H1 (cell line): ENCODE results near the gene MAN2A1. TPM values are rescaled to one million over a fixed set of nuclear protein-coding genes. Genes with fewer than 3 reads are reported as not detected.

Source experiments
- CTCF ChIA-PET: fragments of 300-600 bp; sonication (Branson Sonifier 250); formaldehyde crosslinking; loops from one replicate; lab custom pipeline; 2021; ENCODE audit not compliant: partially characterized antibody; lab: Charles Lee
- POLR2A ChIA-PET: fragments of 300-600 bp; sonication (Branson Sonifier 250); formaldehyde crosslinking; loops from one replicate; lab custom pipeline; 2021; ENCODE audit warnings: inconsistent platforms; ENCODE audit not compliant: partially characterized antibody; lab: Charles Lee
- DNase-seq, 2 experiments: peaks; one replicate each; pipeline versions ENCODE4 v3.0.0 to v3.0.0-alpha.2; 2010 to 2022; ENCODE audit warnings: low spot score in 2 of 2, low read depth in 1 of 2, mixed read lengths in 1 of 2
- FAIRE-seq: peaks from 2 replicates; lab custom pipeline; 2011; peaks lifted over from hg19 to GRCh38; lab: Jason Lieb, UNC
- H2AFZ ChIP-seq: 2 replicates; pipeline ENCODE4 v1.8.1; 2012; ENCODE audit warnings: low read length, inconsistent platforms
- H2AK5ac ChIP-seq: 2 replicates; pipeline ENCODE4 v1.6.1; 2013; ENCODE audit warnings: low read depth, low read length
- H2BK120ac ChIP-seq: replicated peaks from 2 replicates; pipeline ENCODE3; 2013; ENCODE audit warnings: low read depth, low read length, inconsistent platforms
- H2BK12ac ChIP-seq: 2 replicates; pipeline ENCODE4 v1.6.1; 2013; ENCODE audit warnings: low read depth, low read length
- H2BK15ac ChIP-seq: 2 replicates; pipeline ENCODE4 v1.6.1; 2013; ENCODE audit warnings: low read length
- H2BK20ac ChIP-seq: 2 replicates; pipeline ENCODE4 v1.6.1; 2013; ENCODE audit warnings: low read length
- H2BK5ac ChIP-seq: 2 replicates; pipeline ENCODE4 v1.6.1; 2013; ENCODE audit warnings: low read depth, low read length
- H3K14ac ChIP-seq: 2 replicates; pipeline ENCODE4 v1.6.1; 2013; ENCODE audit warnings: inconsistent platforms; ENCODE audit not compliant: insufficient read length
- H3K18ac ChIP-seq: 2 replicates; pipeline ENCODE4 v1.6.1; 2013; ENCODE audit warnings: low read length; ENCODE audit errors: extremely low read depth
- H3K23ac ChIP-seq: 2 replicates; pipeline ENCODE4 v1.6.1; 2013; ENCODE audit warnings: inconsistent platforms; ENCODE audit not compliant: insufficient read length
- H3K23me2 ChIP-seq: 2 replicates; pipeline ENCODE4 v1.6.1; 2013; ENCODE audit warnings: low read depth, low read length
- H3K27ac ChIP-seq: 2 replicates; pipeline ENCODE4 v1.6.1; 2011; ENCODE audit warnings: low read depth, low read length, inconsistent platforms
- H3K27me3 ChIP-seq, 4 experiments: replicated peaks in 1 of 4; 1 replicate in 1 of 4; 2 replicates in 3 of 4; pipeline versions ENCODE4 v1.6.1 to v1.8.1; 2011 to 2013; ENCODE audit warnings: low read length in 3 of 4, mild to moderate bottlenecking in 3 of 4, inconsistent platforms in 2 of 4, mixed read lengths in 2 of 4, moderate library complexity in 1 of 4; ENCODE audit not compliant: control insufficient read depth in 3 of 4, insufficient read depth in 3 of 4; ENCODE audit errors: extremely low read depth in 1 of 4
- H3K36me3 ChIP-seq, 4 experiments: 2 replicates each; pipeline versions ENCODE4 v1.6.1 to v1.8.1; 2011 to 2013; ENCODE audit warnings: mild to moderate bottlenecking in 4 of 4, low read length in 3 of 4, moderate library complexity in 2 of 4, control low read depth in 1 of 4, inconsistent platforms in 1 of 4; ENCODE audit not compliant: insufficient read depth in 4 of 4, control insufficient read depth in 2 of 4
- H3K4ac ChIP-seq: replicated peaks from 2 replicates; pipeline ENCODE3; 2013; ENCODE audit warnings: low read length, low read depth, mixed read lengths, inconsistent platforms; ENCODE audit not compliant: insufficient read length
- H3K4me1 ChIP-seq, 4 experiments: replicated peaks in 1 of 4; 1 replicate in 1 of 4; 2 replicates in 3 of 4; pipeline versions ENCODE4 v1.6.1 to v1.8.1; 2011 to 2013; ENCODE audit warnings: low read length in 3 of 4, inconsistent platforms in 2 of 4, mixed read lengths in 1 of 4; ENCODE audit not compliant: insufficient read depth in 4 of 4, control insufficient read depth in 3 of 4
- H3K4me2 ChIP-seq, 2 experiments: 2 replicates each; pipeline versions ENCODE4 v1.6.1 to v1.8.1; 2011 to 2013; ENCODE audit warnings: low read depth in 2 of 2, low read length in 2 of 2, control low read depth in 1 of 2, inconsistent platforms in 1 of 2, mild to moderate bottlenecking in 1 of 2; ENCODE audit not compliant: insufficient read depth in 1 of 2
- H3K4me3 ChIP-seq, 4 experiments: fragments of 200-600, 300-600 bp in 1 of 4; sonication (generic), shearing (Covaris generic), sonication (Bioruptor Twin) in 1 of 4; 2 replicates each; pipeline versions ENCODE4 v1.5.1 to v1.8.1; 2011 to 2016; ENCODE audit warnings: low read length in 4 of 4, low read depth in 3 of 4, control low read depth in 2 of 4, inconsistent platforms in 2 of 4, mild to moderate bottlenecking in 2 of 4, mixed read lengths in 1 of 4, moderate library complexity in 1 of 4; ENCODE audit not compliant: insufficient read depth in 2 of 4; ENCODE audit errors: extremely low read depth in 1 of 4
- H3K56ac ChIP-seq: replicated peaks from 2 replicates; pipeline ENCODE3; 2013; ENCODE audit warnings: low read depth, mild to moderate bottlenecking, mixed read lengths, low read length, inconsistent platforms; ENCODE audit not compliant: insufficient read length
- H3K79me1 ChIP-seq: 2 replicates; pipeline ENCODE4 v1.6.1; 2013; ENCODE audit warnings: low read depth, low read length, control low read depth
- H3K79me2 ChIP-seq, 2 experiments: 2 replicates each; pipeline versions ENCODE4 v1.6.1 to v1.8.1; 2012 to 2013; ENCODE audit warnings: low read length in 2 of 2, mild to moderate bottlenecking in 2 of 2, inconsistent platforms in 1 of 2; ENCODE audit not compliant: insufficient read depth in 2 of 2, control insufficient read depth in 1 of 2
- H3K9ac ChIP-seq, 4 experiments: replicated peaks in 1 of 4; 1 replicate in 1 of 4; 2 replicates in 3 of 4; pipeline versions ENCODE4 v1.6.1 to v1.8.1; 2011 to 2013; ENCODE audit warnings: low read depth in 3 of 4, low read length in 3 of 4, control low read depth in 2 of 4, mild to moderate bottlenecking in 2 of 4, moderate library complexity in 2 of 4, inconsistent platforms in 1 of 4; ENCODE audit errors: extremely low read depth in 1 of 4
- H3K9me3 ChIP-seq, 2 experiments: 2 replicates each; pipeline versions ENCODE4 v1.6.1 to v1.8.1; 2012 to 2013; ENCODE audit warnings: mild to moderate bottlenecking in 2 of 2, moderate library complexity in 2 of 2, control low read depth in 1 of 2, inconsistent platforms in 1 of 2, low read depth in 1 of 2, low read length in 1 of 2, mixed read lengths in 1 of 2; ENCODE audit not compliant: insufficient read depth in 2 of 2
- H4K20me1 ChIP-seq, 2 experiments: replicated peaks in 1 of 2; 2 replicates each; pipeline versions ENCODE3 to v1.8.1; 2011 to 2013; ENCODE audit warnings: inconsistent platforms in 2 of 2, low read length in 2 of 2, mild to moderate bottlenecking in 1 of 2; ENCODE audit not compliant: insufficient read depth in 2 of 2, control insufficient read depth in 1 of 2
- H4K5ac ChIP-seq: 2 replicates; pipeline ENCODE4 v1.6.1; 2013; ENCODE audit warnings: low read length, low read depth, mixed read lengths, inconsistent platforms; ENCODE audit not compliant: insufficient read length
- H4K8ac ChIP-seq: 2 replicates; pipeline ENCODE4 v1.8.0; 2013; ENCODE audit warnings: mild to moderate bottlenecking, moderate library complexity, low read length, inconsistent platforms; ENCODE audit not compliant: insufficient read depth; ENCODE audit errors: extremely low read depth
- H4K91ac ChIP-seq: replicated peaks from 2 replicates; pipeline ENCODE3; 2013; ENCODE audit warnings: low read length, mixed read lengths, inconsistent platforms; ENCODE audit not compliant: insufficient read length
- BCL11A ChIP-seq, 2 experiments: IDR thresholded peaks; one replicate each; pipeline ENCODE4 v1.6.1; 2011; ENCODE audit warnings: low read depth in 2 of 2, low read length in 2 of 2, mild to moderate bottlenecking in 2 of 2
- HDAC6 ChIP-seq: IDR thresholded peaks from one replicate; pipeline ENCODE4 v1.7.1; 2012; ENCODE audit warnings: low read depth, mild to moderate bottlenecking, inconsistent platforms, low read length, moderate library complexity
- KDM4A ChIP-seq: IDR thresholded peaks from one replicate; pipeline ENCODE4 v1.7.1; 2012; ENCODE audit warnings: low read depth, mild to moderate bottlenecking, moderate library complexity, low read length, inconsistent platforms; ENCODE audit not compliant: severe bottlenecking
- KDM5A ChIP-seq: fragments of 200-600 bp; IDR thresholded peaks from 2 replicates; pipeline ENCODE4 v1.7.1; 2012; ENCODE audit warnings: mild to moderate bottlenecking, low read length, inconsistent platforms, mixed read lengths
- PHF8 ChIP-seq: fragments of 200-600 bp; sonication (generic); conservative IDR thresholded peaks from 2 replicates; pipeline ENCODE4 v1.7.1; 2012; ENCODE audit warnings: low read depth, mild to moderate bottlenecking, inconsistent platforms, low read length, moderate library complexity
- POLR2A ChIP-seq, 2 experiments: IDR thresholded peaks; 1 replicate in 1 of 2; 2 replicates in 1 of 2; pipeline ENCODE4 v1.6.1; 2011; ENCODE audit warnings: low read depth in 2 of 2, low read length in 2 of 2, mild to moderate bottlenecking in 2 of 2; ENCODE audit errors: control extremely low read depth in 1 of 2
- RFX5 ChIP-seq: IDR thresholded peaks from 2 replicates; pipeline ENCODE4 v1.6.1; 2011; ENCODE audit warnings: low read depth, low read length, improper control_type of control experiment, borderline replicate concordance
- RXRA ChIP-seq: IDR thresholded peaks from 2 replicates; pipeline ENCODE4 v1.6.1; 2011; ENCODE audit warnings: low read depth, mild to moderate bottlenecking, low read length, moderate library complexity; ENCODE audit not compliant: insufficient read depth
- SAP30 ChIP-seq: fragments of 300-600 bp; sonication (generic); IDR thresholded peaks from 2 replicates; pipeline ENCODE4 v1.7.1; 2012; ENCODE audit warnings: low read length, moderate library complexity, mild to moderate bottlenecking, inconsistent platforms; ENCODE audit not compliant: insufficient read depth, insufficient replicate concordance
- SIRT6 ChIP-seq: IDR thresholded peaks from one replicate; pipeline ENCODE4 v1.7.1; 2012; ENCODE audit warnings: low read length, inconsistent platforms
- TEAD4 ChIP-seq: IDR thresholded peaks from 2 replicates; pipeline ENCODE4 v1.6.1; 2012; ENCODE audit warnings: low read depth, low read length, inconsistent platforms, mixed read lengths
- YY1 ChIP-seq: IDR thresholded peaks from 2 replicates; pipeline ENCODE4 v1.6.1; 2011; ENCODE audit warnings: low read depth, mild to moderate bottlenecking, low read length
- ZNF274 ChIP-seq: IDR thresholded peaks from 2 replicates; pipeline ENCODE4 v1.7.0; 2012; ENCODE audit warnings: low read length, borderline replicate concordance; ENCODE audit errors: extremely low read depth
- polyA plus RNA-seq, 7 experiments: library from polyadenylated mRNA; depleted of rRNA in 3 of 7; stranded (reverse) in 5 of 7; unstranded in 2 of 7; fragments of >200 nt in 5 of 7; fragments of 200-250 nt in 2 of 7; gene quantifications; 1 replicate in 5 of 7; 2 replicates in 1 of 7; 4 replicates in 1 of 7; pipeline versions ENCODE4 v1.2.1 to v1.2.3, GENCODE V29; 2011 to 2013; ENCODE audit warnings: missing spikeins in 2 of 7, mixed read lengths in 2 of 7
- total RNA-seq: library from RNA; stranded (reverse); fragmentation: NEBNext Ultra II Directional; extraction: Animal tissue kit (Norgen Biotek cat#: 25700); gene quantifications from 2 replicates; pipeline ENCODE4 v1.2.1, GENCODE V29; 2021
- TF ChIP-seq, protein P1 (sequence below), 3 experiments: IDR thresholded peaks; 1 replicate in 2 of 3; 2 replicates in 1 of 3; pipeline versions ENCODE4 v1.5.1 to v1.6.1; 2011; ENCODE audit warnings: low read length in 3 of 3, mild to moderate bottlenecking in 3 of 3, inconsistent platforms in 2 of 3, low read depth in 1 of 3, moderate library complexity in 1 of 3; ENCODE audit not compliant: insufficient read depth in 1 of 3; ENCODE audit errors: control extremely low read depth in 1 of 3

Gene MAN2A1
- total and polyA plus RNA-seq, 2 of the 8 experiments (the other 6 are each of a cell fraction or from before 2014, with no cell fraction given): 29.1 to 102 TPM

DNA sequence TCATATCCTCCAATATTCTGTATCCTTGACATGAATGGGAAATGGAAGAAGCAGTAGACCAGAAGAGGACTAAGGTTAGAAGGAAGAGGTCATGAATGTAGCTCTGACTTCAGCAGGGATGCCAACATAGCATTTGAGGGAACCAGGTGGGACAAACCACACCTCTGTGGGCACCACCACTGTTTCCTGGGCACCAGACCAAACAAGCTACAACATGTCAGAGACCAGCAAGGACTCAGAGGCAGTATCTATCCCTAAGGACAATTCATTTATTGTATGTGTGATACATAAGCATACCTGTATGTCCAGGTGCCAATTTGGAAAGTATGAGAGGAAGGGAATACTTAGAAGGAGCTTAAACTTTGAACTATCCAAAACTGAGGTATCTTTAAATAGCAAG is 192.8 kb downstream of the MAN2A1 start:
- no peaks in the 10 kb centered on the region for H3K27me3 ChIP-seq
- no peak for FAIRE-seq
- no peak overlapping the region for H4K8ac ChIP-seq
- H2BK20ac ChIP-seq: no peak overlapping the region
- no peaks in the 10 kb centered on the region for H3K4me1 ChIP-seq
- H2BK12ac ChIP-seq: no peak overlapping the region
- H3K79me2 ChIP-seq: no peaks in the 10 kb centered on the region
- no peaks in the 10 kb centered on the region for H3K23me2 ChIP-seq
- no peak overlapping the region for H4K91ac ChIP-seq
- no peak overlapping the region for H3K4me3 ChIP-seq
- H4K20me1 ChIP-seq: no peaks in the 10 kb centered on the region
- no peak overlapping the region for H4K5ac ChIP-seq
- no peak overlapping the region for H3K4ac ChIP-seq
- ChIA-PET CTCF (no interaction called here), POLR2A (no interaction called here)
- no peak overlapping the region for H2BK5ac ChIP-seq
- H2BK120ac ChIP-seq: no peak overlapping the region
- H3K4me2 ChIP-seq: no peak overlapping the region
- H3K27ac ChIP-seq: no peak overlapping the region
- H3K56ac ChIP-seq: no peak overlapping the region
- no peaks in the 10 kb centered on the region for H3K9me3 ChIP-seq
- H3K36me3 ChIP-seq: no peaks in the 10 kb centered on the region
- H3K23ac ChIP-seq: no peak overlapping the region
- H2AK5ac ChIP-seq: no peak overlapping the region
- no peaks in the 10 kb centered on the region for H3K79me1 ChIP-seq
- no peak overlapping the region for H2BK15ac ChIP-seq
- no peak overlapping the region for H3K9ac ChIP-seq
- H3K14ac ChIP-seq: no peak overlapping the region
- no peak overlapping the region for H3K18ac ChIP-seq
- H2AFZ ChIP-seq: no peak overlapping the region
- DNase-seq: no peak
- TF ChIP-seq SIRT6 (no peak), KDM4A (no peak), ZNF274 (no peak), RXRA (no peak), PHF8 (no peak), YY1 (no peak), KDM5A (no peak), HDAC6 (no peak), RFX5 (no peak), BCL11A (IDR thresholded peaks at IDR 0.05; ENCODE audit: low read depth in 2 of 2, low read length in 2 of 2) (no peak), TEAD4 (no peak), SAP30 (no peak), POLR2A (IDR thresholded peaks at IDR 0.05; ENCODE audit: control extremely low read depth in 1 of 2, low read depth in 2 of 2, low read length in 2 of 2) (no peak)
- TF ChIP-seq, protein P1, sequence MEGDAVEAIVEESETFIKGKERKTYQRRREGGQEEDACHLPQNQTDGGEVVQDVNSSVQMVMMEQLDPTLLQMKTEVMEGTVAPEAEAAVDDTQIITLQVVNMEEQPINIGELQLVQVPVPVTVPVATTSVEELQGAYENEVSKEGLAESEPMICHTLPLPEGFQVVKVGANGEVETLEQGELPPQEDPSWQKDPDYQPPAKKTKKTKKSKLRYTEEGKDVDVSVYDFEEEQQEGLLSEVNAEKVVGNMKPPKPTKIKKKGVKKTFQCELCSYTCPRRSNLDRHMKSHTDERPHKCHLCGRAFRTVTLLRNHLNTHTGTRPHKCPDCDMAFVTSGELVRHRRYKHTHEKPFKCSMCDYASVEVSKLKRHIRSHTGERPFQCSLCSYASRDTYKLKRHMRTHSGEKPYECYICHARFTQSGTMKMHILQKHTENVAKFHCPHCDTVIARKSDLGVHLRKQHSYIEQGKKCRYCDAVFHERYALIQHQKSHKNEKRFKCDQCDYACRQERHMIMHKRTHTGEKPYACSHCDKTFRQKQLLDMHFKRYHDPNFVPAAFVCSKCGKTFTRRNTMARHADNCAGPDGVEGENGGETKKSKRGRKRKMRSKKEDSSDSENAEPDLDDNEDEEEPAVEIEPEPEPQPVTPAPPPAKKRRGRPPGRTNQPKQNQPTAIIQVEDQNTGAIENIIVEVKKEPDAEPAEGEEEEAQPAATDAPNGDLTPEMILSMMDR (IDR thresholded peaks at IDR 0.05; ENCODE audit: control extremely low read depth in 1 of 3, insufficient read depth in 1 of 3, low read depth in 1 of 3, low read length in 3 of 3): no peak
